GM12874 (cell line): Measurements from ENCODE around the gene NEU2.

Experiments used
- TF ChIP-seq, protein P1 (sequence below): IDR thresholded peaks from 2 replicates; pipeline ENCODE4 v1.5.1; 2011; ENCODE audit warnings: low read depth, mild to moderate bottlenecking, control low read depth, low read length, moderate library complexity; ENCODE audit not compliant: insufficient read depth

NEU2 gene

DNA sequence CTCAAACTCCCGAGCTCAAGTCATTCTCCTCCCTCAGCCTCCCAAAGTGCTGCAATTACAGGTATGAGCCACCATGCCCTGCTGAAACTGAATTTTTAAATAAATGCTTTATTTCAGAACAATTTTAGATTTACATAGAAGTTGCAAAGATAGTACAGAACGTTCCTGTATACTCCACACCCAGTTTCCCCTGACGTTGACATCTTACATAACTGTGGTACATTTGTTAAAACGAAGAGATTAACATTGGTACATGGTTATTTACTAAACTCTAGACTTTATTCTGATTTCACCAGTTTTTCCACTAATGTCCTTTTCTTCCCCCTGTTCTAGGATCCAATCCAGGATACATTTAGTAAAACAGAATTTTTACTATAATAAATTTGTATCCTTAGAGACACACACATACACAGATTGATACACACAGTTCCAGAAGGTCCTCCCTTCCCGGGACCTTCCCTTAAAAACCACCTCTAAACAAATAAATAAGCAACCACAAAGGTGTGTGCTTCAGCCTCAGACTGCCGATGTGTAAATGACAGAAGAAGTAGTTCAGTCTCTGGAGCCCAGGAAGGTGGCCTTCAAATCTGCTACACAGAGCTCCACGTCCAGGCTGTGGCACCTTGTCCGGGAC is 6.9 kb downstream of the NEU2 start:
- TF ChIP-seq, protein P1, sequence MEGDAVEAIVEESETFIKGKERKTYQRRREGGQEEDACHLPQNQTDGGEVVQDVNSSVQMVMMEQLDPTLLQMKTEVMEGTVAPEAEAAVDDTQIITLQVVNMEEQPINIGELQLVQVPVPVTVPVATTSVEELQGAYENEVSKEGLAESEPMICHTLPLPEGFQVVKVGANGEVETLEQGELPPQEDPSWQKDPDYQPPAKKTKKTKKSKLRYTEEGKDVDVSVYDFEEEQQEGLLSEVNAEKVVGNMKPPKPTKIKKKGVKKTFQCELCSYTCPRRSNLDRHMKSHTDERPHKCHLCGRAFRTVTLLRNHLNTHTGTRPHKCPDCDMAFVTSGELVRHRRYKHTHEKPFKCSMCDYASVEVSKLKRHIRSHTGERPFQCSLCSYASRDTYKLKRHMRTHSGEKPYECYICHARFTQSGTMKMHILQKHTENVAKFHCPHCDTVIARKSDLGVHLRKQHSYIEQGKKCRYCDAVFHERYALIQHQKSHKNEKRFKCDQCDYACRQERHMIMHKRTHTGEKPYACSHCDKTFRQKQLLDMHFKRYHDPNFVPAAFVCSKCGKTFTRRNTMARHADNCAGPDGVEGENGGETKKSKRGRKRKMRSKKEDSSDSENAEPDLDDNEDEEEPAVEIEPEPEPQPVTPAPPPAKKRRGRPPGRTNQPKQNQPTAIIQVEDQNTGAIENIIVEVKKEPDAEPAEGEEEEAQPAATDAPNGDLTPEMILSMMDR, result no peak

DNA sequence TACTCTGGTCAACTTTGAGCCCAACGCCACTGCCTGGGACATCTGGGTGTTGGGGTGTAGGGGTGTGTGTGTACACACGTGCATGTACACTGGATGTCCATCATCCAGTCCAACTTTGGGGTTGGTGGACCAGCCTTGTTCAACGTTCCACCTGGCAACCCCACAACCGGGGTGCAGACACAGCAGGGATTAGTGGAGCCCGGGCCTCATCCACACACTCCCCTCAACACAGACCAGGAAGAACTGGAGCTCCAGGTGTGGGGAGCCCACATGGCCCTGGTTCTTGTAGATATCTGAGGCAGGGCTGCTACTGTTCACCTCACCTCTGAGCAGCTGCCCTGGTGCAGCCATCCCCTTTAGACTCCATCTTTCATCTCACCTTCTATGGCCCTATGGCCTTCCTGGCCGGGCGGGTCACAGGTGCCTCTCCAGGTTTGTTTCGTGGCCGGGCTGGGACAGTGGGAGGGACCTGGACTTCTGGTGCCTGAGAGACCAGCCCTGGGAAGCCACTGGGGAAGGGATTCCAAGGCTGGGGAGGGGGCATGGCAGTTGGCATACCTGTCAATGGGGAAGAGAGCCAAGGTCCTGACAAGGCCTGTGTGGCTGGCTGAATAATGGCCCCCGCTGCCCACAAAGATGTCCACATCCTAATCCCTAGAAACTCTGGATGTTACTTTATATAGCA is 7.5 kb downstream of the NEU2 start:
- TF ChIP-seq, protein P1, result no peak

DNA sequence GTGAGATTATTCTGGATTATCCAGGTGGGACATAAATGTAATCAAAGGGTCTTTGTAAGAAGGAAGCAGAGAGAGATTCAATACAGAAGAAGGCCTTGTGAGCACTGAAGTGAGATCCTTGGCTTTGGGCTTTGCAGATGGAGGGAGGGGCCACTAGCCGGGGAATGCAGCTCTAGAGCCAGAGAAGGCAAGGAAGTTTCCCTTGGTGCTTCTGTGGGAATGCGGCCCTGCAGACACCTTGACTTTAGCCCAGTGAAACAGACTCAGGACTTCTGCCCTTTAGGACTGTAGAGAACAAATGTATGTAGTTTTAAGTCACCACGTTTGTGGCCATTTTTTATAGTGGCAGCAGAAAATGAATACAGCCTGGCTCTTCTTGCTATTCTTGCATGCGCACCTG is 8.1 kb downstream of the NEU2 start:
- TF ChIP-seq, protein P1, result no peak

DNA sequence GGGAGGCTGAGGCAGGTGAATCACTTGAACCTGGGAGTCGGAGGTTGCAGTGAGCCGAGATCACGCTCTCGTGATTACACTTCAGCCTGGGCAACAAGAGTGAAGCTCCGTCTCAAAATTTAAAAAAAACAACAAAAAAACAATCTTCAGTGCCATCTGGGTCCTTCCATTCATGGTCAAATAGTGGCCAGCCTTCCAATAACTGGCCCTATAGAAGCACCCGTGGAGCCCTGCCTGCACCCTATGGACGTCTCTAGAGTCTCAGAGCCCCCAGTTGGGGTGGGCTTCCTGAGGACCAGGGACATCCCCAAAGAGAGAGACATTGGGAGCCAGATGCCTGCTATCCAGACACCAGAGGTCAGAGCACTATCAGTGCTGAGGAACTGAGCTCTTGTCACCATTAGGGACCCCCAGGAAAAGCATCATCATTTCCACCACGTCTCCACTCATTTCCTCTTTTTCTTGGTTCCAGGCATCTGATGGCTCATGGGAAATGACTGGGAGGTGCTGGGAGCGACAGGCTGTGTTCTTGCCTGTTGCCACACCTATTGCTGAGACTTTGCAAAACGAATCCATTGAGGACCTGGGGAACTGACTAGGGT is 9.4 kb downstream of the NEU2 start:
- TF ChIP-seq, protein P1, result no peak

DNA sequence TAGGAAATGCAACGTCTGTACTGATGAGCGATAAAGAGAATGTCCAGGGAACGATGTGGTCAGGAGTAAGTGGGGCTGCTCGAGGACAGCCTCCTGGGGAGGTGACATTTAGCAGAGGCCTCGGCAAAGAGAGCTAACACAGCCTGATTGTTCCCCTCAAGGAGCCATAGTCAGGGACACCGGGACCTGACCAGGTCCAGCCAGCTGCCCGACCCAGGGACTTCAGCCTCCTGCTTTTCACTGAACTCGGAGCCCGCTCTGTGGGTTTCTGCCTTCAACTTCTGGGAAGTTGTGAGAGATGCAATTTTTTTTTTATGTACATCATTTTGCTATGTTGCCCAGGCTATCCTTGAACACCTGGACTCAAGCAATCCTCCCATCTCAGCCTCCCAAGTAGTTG is 10.1 kb downstream of the NEU2 start:
- TF ChIP-seq, protein P1, result no peak

DNA sequence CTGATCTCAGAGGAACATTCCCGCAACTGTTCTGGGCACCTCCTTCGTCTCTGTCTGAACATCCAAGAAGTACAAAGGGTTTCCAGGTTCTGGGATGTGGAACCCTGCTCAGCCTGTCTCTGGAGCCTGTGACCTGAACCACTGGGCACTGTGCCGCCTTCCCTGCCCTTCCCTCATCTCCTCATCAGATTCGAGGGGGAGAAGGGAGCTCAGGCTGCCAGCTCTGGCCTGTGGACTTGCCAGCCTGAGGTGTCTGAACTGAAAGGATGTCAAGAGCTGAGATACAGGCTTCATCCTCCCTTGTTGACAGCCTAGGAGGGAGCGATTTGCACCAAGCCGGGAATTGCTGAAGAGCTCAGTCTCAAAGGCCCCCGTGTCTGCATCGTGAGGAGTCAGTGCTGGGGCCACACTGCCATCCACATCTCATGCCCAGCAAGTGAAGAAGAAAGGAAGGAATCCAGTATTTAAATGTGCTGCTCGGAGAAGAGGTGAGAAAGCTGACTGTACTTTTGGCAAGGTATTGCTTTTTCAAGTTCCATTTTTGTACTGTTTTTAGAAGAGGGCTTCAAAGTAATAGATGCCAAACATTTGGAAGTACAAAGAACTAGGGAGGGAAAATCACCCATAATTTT is 12.6 kb downstream of the NEU2 start:
- TF ChIP-seq, protein P1, result no peak

DNA sequence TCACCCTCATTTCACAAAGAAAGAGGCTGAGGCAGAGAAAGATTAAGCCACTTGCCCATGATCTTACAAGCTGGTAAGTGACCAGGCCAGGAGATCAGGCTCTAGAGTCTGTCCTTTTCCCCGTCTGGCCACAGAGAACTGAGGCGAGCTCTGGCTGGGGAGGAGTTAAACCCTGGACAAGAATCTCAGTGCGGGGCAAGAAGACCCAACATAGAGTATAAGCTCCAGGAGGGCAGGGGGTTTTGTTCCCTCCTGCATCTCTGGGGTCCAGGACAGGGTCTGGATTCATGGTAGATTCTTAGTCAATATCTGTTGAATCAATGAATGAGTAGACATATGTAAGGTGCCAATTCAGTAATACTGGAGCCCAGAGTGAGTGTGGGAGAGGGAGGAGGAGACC is 14.7 kb downstream of the NEU2 start:
- TF ChIP-seq, protein P1, result no peak
